OCI-M1 (cell line): ENCODE measurements around the gene ARL4D.
"Not testable (repeated sequence)": the region's sequence is repeated elsewhere in the genome, so short reads cannot be mapped to it uniquely, and the experiment has no call there.

ENCODE experiments used
- DNase-seq: peaks from one replicate; lab custom pipeline; 2025; lab: John Stamatoyannopoulos, UW

ARL4D gene

GRCh38 chr17:43398724-43399595, at the start of gene ARL4D:
TSS of gene ARL4D (plus strand) at chr17:43398993. CDS start at chr17:43399733, 740 bp downstream.
- peak; percentile 82 for DNase-seq

GRCh38 chr17:43349142-43349541, 49.7 kb upstream of the ARL4D start:
- peak; percentile 28 for DNase-seq

GRCh38 chr17:43350888-43351361, 47.9 kb upstream of the ARL4D start:
- peak; percentile 97 for DNase-seq

GRCh38 chr17:43351691-43352090, 47.1 kb upstream of the ARL4D start:
- peak; percentile 44 for DNase-seq

GRCh38 chr17:43352579-43353331, 46.0 kb upstream of the ARL4D start:
- peak; percentile 94 for DNase-seq

- peak; percentile 87 for DNase-seq
Observed at GRCh38 chr17:43353393-43353792, 45.4 kb upstream of the ARL4D start.

- peak; percentile 58 for DNase-seq
Observed at GRCh38 chr17:43354371-43354770, 44.4 kb upstream of the ARL4D start.

GRCh38 chr17:43356450-43356849, 42.3 kb upstream of the ARL4D start:
- DNase-seq, result no peak

GRCh38 chr17:43356999-43357398, 41.8 kb upstream of the ARL4D start:
- no peak for DNase-seq

- peak; percentile 76 for DNase-seq
Observed at GRCh38 chr17:43359469-43360110, 39.2 kb upstream of the ARL4D start.

GRCh38 chr17:43360376-43360738, 38.4 kb upstream of the ARL4D start:
- DNase-seq, result peak; percentile 96

GRCh38 chr17:43360739-43361505, 37.9 kb upstream of the ARL4D start:
- peak; percentile 99 for DNase-seq

- DNase-seq, result no peak
Observed at GRCh38 chr17:43363181-43363925, 35.4 kb upstream of the ARL4D start.

GRCh38 chr17:43363926-43364285, 34.9 kb upstream of the ARL4D start:
- no peak for DNase-seq

GRCh38 chr17:43365356-43365755, 33.4 kb upstream of the ARL4D start:
- no peak for DNase-seq

- not testable (repeated sequence) for DNase-seq
Observed at GRCh38 chr17:43365921-43366320, 32.9 kb upstream of the ARL4D start.

- no peak for DNase-seq
Observed at GRCh38 chr17:43366891-43367736, 31.7 kb upstream of the ARL4D start.

- peak; percentile 97 for DNase-seq
Observed at GRCh38 chr17:43367737-43368242, 31.0 kb upstream of the ARL4D start.

- DNase-seq, result peak; percentile 93
Observed at GRCh38 chr17:43368740-43369506, 29.9 kb upstream of the ARL4D start.
